ENCODE measurements around the gene NUP88. TPM values are rescaled to one million over a fixed set of nuclear protein-coding genes. Genes with fewer than 3 reads are reported as not detected.

The NUP88 gene
- total and polyA plus RNA-seq, 10 of the 15 experiments (the other 5 are each of a cell fraction or from before 2014, with no cell fraction given): 110 to 244 (median 188) TPM

DNA sequence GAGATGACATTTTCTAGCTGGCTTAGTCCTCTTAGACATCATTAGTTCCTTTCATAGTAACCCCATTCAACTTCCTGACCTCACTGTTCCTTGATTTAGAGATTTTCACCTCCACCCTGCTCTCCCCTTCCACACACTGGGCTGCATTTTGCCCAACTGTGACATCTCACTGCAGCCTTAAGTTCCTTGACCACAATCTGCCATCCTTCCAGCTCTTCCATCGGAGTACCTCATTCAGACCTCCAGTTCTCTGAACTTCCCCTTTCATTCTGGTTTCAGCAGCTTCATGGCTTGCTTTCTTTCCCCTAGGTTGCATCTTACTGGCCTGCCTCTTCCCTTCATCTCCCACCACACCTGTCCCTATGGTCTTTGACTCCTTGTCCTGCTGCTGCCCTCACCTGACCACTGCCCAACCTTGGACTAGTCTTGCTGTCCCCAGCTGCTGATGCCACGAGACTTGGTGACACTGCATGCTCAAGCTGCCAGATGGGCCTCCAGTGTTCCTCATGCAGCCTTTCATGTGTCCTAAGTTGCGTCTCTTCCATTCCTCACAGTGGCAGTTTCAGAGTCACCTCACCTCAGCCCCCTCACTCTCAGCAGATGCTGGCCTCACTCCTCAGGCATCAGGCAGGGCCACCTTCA is 40.8 kb downstream of the NUP88 start:
- H3K27ac ChIP-seq (ENCODE audit: control insufficient read depth, insufficient read depth): no peak overlapping the region
- no peak overlapping the region for H3K9ac ChIP-seq (ENCODE audit: control insufficient read depth, insufficient read depth, low read length)
- BruUV-seq (replicated peaks): no TSS peak
- H3K4me3 ChIP-seq: no peak overlapping the region
- intact Hi-C loops (cut with micrococcal nuclease; ENCODE audit: unreplicated experiment) (no loop called here), in situ Hi-C loops (cut with MboI) (no loop called here)
- RAD21 ChIA-PET (ENCODE audit: unreplicated experiment): no interaction called here
- H4K20me1 ChIP-seq (ENCODE audit: control insufficient read depth, insufficient read depth): no peaks in the 10 kb centered on the region; the same call in 1 of the 2 replicates
- CTCF ChIA-PET: interaction anchor here (0.5 to 1.2 kb wide), 3 partner anchors 62 to 166 kb away, joined by 3 to 4 read pairs (median 3); no protein-coding TSS in a partner anchor
- H3K27me3 ChIP-seq (replicated peaks in 1 of 2; ENCODE audit: control insufficient read depth in 2 of 2, insufficient read depth in 2 of 2, low read length in 1 of 2): no peaks in the 10 kb centered on the region
- FAIRE-seq (no peak), ATAC-seq (no peak; the same call in 2 of the 3 replicates), DNase-seq (ENCODE audit: low read depth, low spot score) (no peak)
- H3K79me2 ChIP-seq (ENCODE audit: control insufficient read depth, insufficient read depth, low read length): no peaks in the 10 kb centered on the region
- SMC1A ChIA-PET (ENCODE audit: uncharacterized antibody, unreplicated experiment): interaction anchor here (0.6 to 0.7 kb wide), 3 partner anchors 12 to 1269 kb away, joined by 3 read pairs; partner anchors contain the start of gene ZNF594
- no peak overlapping the region for H3K4me2 ChIP-seq (ENCODE audit: control insufficient read depth, insufficient read depth)
- H2AFZ ChIP-seq (ENCODE audit: control insufficient read depth, low read depth, low read length): no peak overlapping the region
- H3K36me3 ChIP-seq (ENCODE audit: control insufficient read depth in 2 of 2, insufficient read depth in 2 of 2, low read length in 1 of 2): peaks cover 29 to 59% of the 10 kb centered on the region in 2 experiments
- no peaks in the 10 kb centered on the region for H3K9me3 ChIP-seq (replicated peaks; ENCODE audit: control insufficient read depth, insufficient read depth, low read length)
- no peaks in the 10 kb centered on the region; the same call in 1 of the 2 replicates for H3K4me1 ChIP-seq (ENCODE audit: control insufficient read depth, insufficient read depth, low read length)
- WGBS (ENCODE audit: insufficient coverage, insufficient replicate concordance, low lambda C conversion rate, missing lambda C conversion rate): 75% methylated on average over 3 of the region's 3 CpGs
- peak; percentile 60 for TF ChIP-seq POLR2A (IDR thresholded peaks at IDR 0.05; ENCODE audit: low read depth, low read length)
- TF ChIP-seq POLR2AphosphoS5 (IDR thresholded peaks at IDR 0.05; ENCODE audit: low read length): 0 out of 2 replicates have a peak, but pooled peaks have one; percentile 37
- TF ChIP-seq TCF12 (IDR thresholded peaks at IDR 0.05; ENCODE audit: low read depth, low read length): no peak
- peak; percentile 75 for TF ChIP-seq POLR2AphosphoS2 (IDR thresholded peaks at IDR 0.05; ENCODE audit: low read depth, low read length)
- TF ChIP-seq BCL3 (IDR thresholded peaks at IDR 0.05; ENCODE audit: borderline replicate concordance, insufficient read depth, low read depth, low read length, poor library complexity, severe bottlenecking): peak; percentile 5
- POLR2A ChIA-PET: interaction anchor here (0.5 to 0.9 kb wide), 3 partner anchors 45 to 82 kb away, joined by 3 read pairs; no protein-coding TSS in a partner anchor

All from GM12878 (cell line).